Activated CD4-positive, alpha-beta T cell treated with anti-CD3 and anti-CD28 coated beads for 36 hours (primary cell): Measurements from ENCODE around the gene ATXN7L3. TPM values are rescaled to one million over a fixed set of nuclear protein-coding genes. Genes with fewer than 3 reads are reported as not detected.
A peak's percentile ranks its signal among the peaks of the same experiment; 100 is the strongest.

Experiments
- ATAC-seq: fragments of 200-7000 bp; cut with Tn5 transposase; one replicate; pipeline ENCODE4 v1.10.0; 2021; ENCODE audit warnings: mild to moderate bottlenecking, moderate library complexity
- CTCF ChIA-PET: fragments of 350-600 bp; sonication (Branson Sonifier 250); formaldehyde crosslinking; loops from one replicate; lab custom pipeline; 2021; ENCODE audit warnings: antibody characterized with exemption; lab: Charles Lee
- POLR2A ChIA-PET: fragments of 350-600 bp; sonication (Branson Sonifier 250); formaldehyde crosslinking; loops from one replicate; lab custom pipeline; 2021; ENCODE audit warnings: antibody characterized with exemption, inconsistent platforms; lab: Charles Lee
- DNase-seq: peaks from one replicate; pipeline ENCODE4 v3.0.0-alpha.2; 2020
- H3K27ac Mint-ChIP-seq: one replicate; pipeline ENCODE4 v1.8.0; 2021; ENCODE audit warnings: mixed read lengths
- H3K27me3 Mint-ChIP-seq: one replicate; pipeline ENCODE4 v1.8.0; 2021; ENCODE audit warnings: mixed read lengths
- H3K36me3 Mint-ChIP-seq: one replicate; pipeline ENCODE4 v1.8.0; 2021; ENCODE audit warnings: low read depth, mixed read lengths
- H3K4me1 Mint-ChIP-seq: one replicate; pipeline ENCODE4 v1.8.0; 2021; ENCODE audit warnings: mixed read lengths
- H3K4me3 Mint-ChIP-seq: one replicate; pipeline ENCODE4 v1.8.0; 2021; ENCODE audit warnings: mild to moderate bottlenecking, moderate library complexity, mixed read lengths
- H3K9me3 Mint-ChIP-seq: one replicate; pipeline ENCODE4 v1.8.0; 2021; ENCODE audit warnings: low read depth, mixed read lengths
- intact Hi-C, 2 experiments: fragments of 100-400 bp; cut with DNase I in 1 of 2; cut with micrococcal nuclease in 1 of 2; formaldehyde crosslinking; loops; one replicate each; pipeline versions ENCODE4 v1.14.2 to v1.15.1; 2022 to 2024; cut with DNase I, micrococcal nuclease
- total RNA-seq, 2 experiments: library from RNA; stranded (reverse); gene quantifications; one replicate each; pipeline ENCODE4 v1.2.3, GENCODE V29; 2021

Gene ATXN7L3
- total RNA-seq, 2 experiments from 2014 or later, result 66.3 to 70.6 TPM

GRCh38 chr17:44203731-44204440, 4.2 kb upstream of the ATXN7L3 start:
- CTCF ChIA-PET, result interaction anchor here (0.7 to 3.4 kb wide), 19 partner anchors 11 to 319 kb away, joined by 3 to 28 read pairs (median 4); partner anchors contain the start of genes GRN and TMUB2
- intact Hi-C loops, result loop anchor here (5.0 to 10.0 kb wide), 3 partner anchors 123 to 848 kb away; partner anchors contain the start of genes DCAKD (in 1 of the 2) and GPATCH8 (in 1 of the 2)
- no peak for ATAC-seq
- Mint-ChIP-seq H3K27ac (peak overlapping the region; percentile 56), H3K27me3 (no peaks in the 10 kb centered on the region), H3K4me3 (no peak overlapping the region), H3K9me3 (no peaks in the 10 kb centered on the region), H3K36me3 (peaks cover 24% of the 10 kb centered on the region), H3K4me1 (peaks cover 38% of the 10 kb centered on the region)
- POLR2A ChIA-PET, result interaction anchor here (0.6 kb wide), 2 partner anchors 944 to 1209 kb away, joined by 6 to 7 read pairs; partner anchors contain the start of gene HEXIM1
- peak; percentile 73 for DNase-seq

DNA sequence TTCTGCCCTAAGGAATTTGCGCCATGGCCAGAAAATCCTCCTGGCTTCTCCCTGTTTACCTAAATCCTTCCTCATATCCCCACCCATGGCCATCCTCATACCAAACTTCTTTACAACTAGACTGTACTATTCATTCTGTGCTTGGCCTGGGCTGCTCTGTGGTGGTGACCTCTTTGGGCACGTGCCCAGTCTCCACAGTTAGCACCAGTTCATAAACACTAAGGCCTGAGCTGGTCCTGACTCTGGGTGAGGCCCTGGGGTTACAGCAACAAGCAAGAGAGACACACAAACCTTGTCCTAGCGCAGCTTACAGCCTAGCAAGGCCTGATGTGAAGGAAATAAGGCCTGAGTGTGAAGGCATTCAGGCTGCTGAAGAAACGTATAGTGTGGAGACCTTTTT, 3.1 kb upstream of the ATXN7L3 start:
- H3K27ac Mint-ChIP-seq, result peak overlapping the region; percentile 20
- ATAC-seq (no peak), DNase-seq (no peak)
- no peaks in the 10 kb centered on the region for H3K27me3 Mint-ChIP-seq
- POLR2A ChIA-PET, result interaction anchor here (0.6 kb wide), 2 partner anchors 19 to 309 kb away, joined by 3 read pairs; no protein-coding TSS in a partner anchor
- H3K36me3 Mint-ChIP-seq, result peaks cover 16% of the 10 kb centered on the region
- H3K9me3 Mint-ChIP-seq, result no peaks in the 10 kb centered on the region
- H3K4me3 Mint-ChIP-seq, result no peak overlapping the region
- CTCF ChIA-PET, result interaction anchor here (1.9 to 3.4 kb wide), 5 partner anchors 14 to 142 kb away, joined by 7 to 28 read pairs (median 12); partner anchors contain the start of genes GRN and TMUB2
- peaks cover 36% of the 10 kb centered on the region for H3K4me1 Mint-ChIP-seq
- intact Hi-C loops, result loop anchor here (5.0 to 10.0 kb wide), 3 partner anchors 125 to 850 kb away; partner anchors contain the start of genes DCAKD (in 1 of the 2) and GPATCH8 (in 1 of the 2)

DNA sequence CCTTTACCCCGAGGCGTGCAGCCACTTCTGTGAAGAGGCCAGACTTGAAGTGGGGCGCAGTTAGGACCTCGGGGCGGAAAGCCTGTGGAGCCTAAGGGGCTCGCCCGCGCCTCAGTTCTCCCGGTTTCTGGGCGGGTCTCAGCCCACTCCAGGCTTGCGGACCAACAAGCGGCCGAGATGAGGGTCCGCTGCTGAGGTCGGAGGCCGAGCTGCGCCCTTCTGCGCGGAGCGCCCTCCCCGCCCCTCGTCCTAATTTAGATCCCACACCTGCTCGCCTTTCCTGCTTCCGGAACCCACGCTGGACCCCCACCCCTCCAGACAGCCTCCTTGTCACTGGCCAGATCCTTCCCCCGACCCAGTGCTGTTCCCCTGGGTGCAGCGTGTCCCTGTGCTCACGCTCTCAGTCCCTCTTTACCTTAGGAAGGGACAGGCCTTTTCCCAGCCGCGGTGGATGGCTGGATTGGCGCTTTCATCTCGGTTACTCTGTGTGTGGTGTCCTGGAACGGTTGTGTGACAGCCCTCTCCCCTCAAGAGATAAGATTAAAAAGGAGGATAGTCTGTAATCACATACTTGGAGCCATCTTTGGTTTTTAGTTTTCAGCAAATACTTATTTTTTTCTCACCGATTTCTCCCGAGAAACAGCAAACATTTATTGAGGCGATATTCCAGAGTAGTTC, 933 bp upstream of the ATXN7L3 start:
- DNase-seq (no peak), ATAC-seq (no peak)
- Mint-ChIP-seq H3K27ac (peak overlapping the region; percentile 94), H3K36me3 (peaks cover 12% of the 10 kb centered on the region), H3K9me3 (no peaks in the 10 kb centered on the region), H3K4me3 (peak overlapping the region; percentile 88), H3K4me1 (peaks cover 39% of the 10 kb centered on the region), H3K27me3 (no peaks in the 10 kb centered on the region)
- intact Hi-C loops, result loop anchor here (1.0 to 10.0 kb wide), 13 partner anchors 10 to 1030 kb away; partner anchors contain the start of genes GPATCH8 (in 2 of the 2), DCAKD (in 1 of the 2), G6PC3 (in 1 of the 2) and GRN (in 1 of the 2)
- CTCF ChIA-PET, result interaction anchor here (1.5 to 2.9 kb wide), 3 partner anchors 9 to 153 kb away, joined by 3 to 21 read pairs (median 7); partner anchors contain the start of gene TMUB2
- POLR2A ChIA-PET, result interaction anchor here (1.1 kb wide), 1 partner anchor 9 kb away, joined by 5 read pairs; no protein-coding TSS in a partner anchor

DNA sequence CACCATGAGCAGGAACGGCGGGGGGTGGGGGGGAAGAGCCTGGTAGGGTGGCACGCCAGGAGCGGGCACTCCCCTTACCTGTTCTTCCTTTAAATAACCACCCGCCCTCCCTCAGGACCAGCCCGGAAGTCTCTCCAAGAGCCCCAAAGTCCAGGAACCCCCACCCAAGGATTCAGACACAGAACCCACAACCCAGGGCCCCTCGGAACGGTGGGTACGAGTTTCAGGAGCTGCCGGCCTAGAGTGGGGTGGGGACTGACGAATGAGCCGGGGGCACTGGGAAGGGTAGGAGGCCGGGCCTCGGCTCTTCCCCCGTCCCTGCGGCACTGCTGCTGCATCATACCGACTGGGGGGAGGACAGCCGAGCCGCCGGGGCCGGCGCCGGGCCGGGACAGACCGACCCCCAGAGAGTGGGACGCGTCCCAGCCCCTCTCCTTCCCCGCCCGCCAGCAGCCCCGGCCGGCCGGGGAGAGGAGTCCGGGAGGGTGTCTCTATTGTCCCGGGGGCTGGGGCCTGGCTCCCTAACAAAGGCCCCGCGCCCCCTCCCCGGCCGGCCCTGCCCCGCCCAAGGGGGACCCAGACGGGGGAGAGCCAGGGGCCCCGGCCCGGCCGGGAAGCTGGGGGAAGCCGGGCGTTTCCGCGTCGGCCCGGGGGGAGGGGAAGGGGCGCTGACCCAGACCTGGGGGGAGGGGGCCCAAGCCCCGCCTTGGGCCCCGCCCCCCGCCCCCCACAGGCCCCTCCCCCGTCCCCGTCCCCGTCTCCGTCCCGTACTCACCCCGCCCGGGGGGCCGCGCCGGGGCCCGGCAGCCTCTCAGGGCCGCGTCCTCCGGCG, 747 bp downstream of the ATXN7L3 start:
- Mint-ChIP-seq H3K9me3 (no peaks in the 10 kb centered on the region), H3K27ac (peak overlapping the region; percentile 83), H3K4me3 (peak overlapping the region; percentile 83), H3K36me3 (peaks cover 17% of the 10 kb centered on the region), H3K4me1 (peaks cover 32% of the 10 kb centered on the region), H3K27me3 (no peaks in the 10 kb centered on the region)
- intact Hi-C loops, result loop anchor here in 1 of 2 experiments (1.0 kb wide), 1 partner anchor 13 kb away; the partner anchor contains the start of gene TMUB2
- ChIA-PET POLR2A (interaction anchor here (0.9 to 1.4 kb wide), 2 partner anchors 10 to 13 kb away, joined by 3 to 4 read pairs; partner anchors contain the start of gene TMUB2), CTCF (interaction anchor here (0.6 to 1.7 kb wide), 3 partner anchors 10 to 99 kb away, joined by 3 to 8 read pairs (median 6); partner anchors contain the start of gene TMUB2)
- ATAC-seq, result peak; percentile 15
- DNase-seq, result peak; percentile 77

GRCh38 chr17:44197980-44198720, 1.5 kb downstream of the ATXN7L3 start:
- DNase-seq, result peak; percentile 66
- Mint-ChIP-seq H3K4me3 (peak overlapping the region; percentile 83), H3K4me1 (peaks cover 24% of the 10 kb centered on the region), H3K9me3 (no peaks in the 10 kb centered on the region), H3K27ac (peak overlapping the region; percentile 83), H3K27me3 (no peaks in the 10 kb centered on the region), H3K36me3 (peaks cover 19% of the 10 kb centered on the region)
- intact Hi-C loops, result no loop called here
- ChIA-PET CTCF (interaction anchor here (0.6 to 1.7 kb wide), 5 partner anchors 9 to 98 kb away, joined by 3 to 8 read pairs (median 6); partner anchors contain the start of gene TMUB2), POLR2A (interaction anchor here (0.9 to 1.4 kb wide), 4 partner anchors 9 to 75 kb away, joined by 3 to 4 read pairs (median 4); partner anchors contain the start of genes HDAC5 and TMUB2)
- peak; percentile 27 for ATAC-seq

DNA sequence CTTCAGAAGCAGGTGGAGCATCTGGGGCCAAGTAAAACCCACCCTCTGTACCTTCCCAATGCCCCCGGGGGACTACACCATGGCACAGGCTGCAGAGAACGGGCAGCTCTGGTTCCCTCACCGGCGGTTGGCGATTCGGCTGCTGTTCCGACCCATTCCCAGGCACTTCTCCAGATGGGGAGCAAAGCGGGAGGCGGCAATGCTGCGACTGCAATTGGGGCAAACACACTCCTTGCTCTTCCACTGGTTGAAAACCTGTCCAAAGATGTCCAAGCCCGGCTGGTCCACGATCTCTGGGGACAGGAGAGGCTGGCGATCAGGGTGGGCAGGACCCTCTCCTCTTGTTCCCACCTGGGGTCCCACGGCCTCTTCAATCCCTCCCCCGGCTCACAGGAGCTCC, 2.6 kb downstream of the ATXN7L3 start:
- Mint-ChIP-seq H3K4me3 (no peak overlapping the region), H3K27me3 (no peaks in the 10 kb centered on the region)
- POLR2A ChIA-PET, result interaction anchor here (0.8 to 1.1 kb wide), 3 partner anchors 13 to 565 kb away, joined by 3 to 4 read pairs (median 3); partner anchors contain the start of gene HDAC5

GRCh38 chr17:44193326-44194084, 6.2 kb downstream of the ATXN7L3 start:
- H3K36me3 Mint-ChIP-seq, result peaks cover 30% of the 10 kb centered on the region
- intact Hi-C loops, result no loop called here
- POLR2A ChIA-PET, result no interaction called here
- no peaks in the 10 kb centered on the region for H3K9me3 Mint-ChIP-seq
- ATAC-seq, result no peak
- no peak overlapping the region for H3K4me3 Mint-ChIP-seq
- no peak overlapping the region for H3K27ac Mint-ChIP-seq
- H3K4me1 Mint-ChIP-seq, result peaks cover 14% of the 10 kb centered on the region
- no peaks in the 10 kb centered on the region for H3K27me3 Mint-ChIP-seq
- no peak for DNase-seq
- CTCF ChIA-PET, result interaction anchor here (0.7 kb wide), 1 partner anchor 250 kb away, joined by 3 read pairs; no protein-coding TSS in a partner anchor

More for the DNA sequence above, 2.6 kb downstream of the ATXN7L3 start:
- Mint-ChIP-seq H3K9me3 (no peaks in the 10 kb centered on the region), H3K4me1 (peaks cover 21% of the 10 kb centered on the region), H3K27ac (no peak overlapping the region), H3K36me3 (peaks cover 19% of the 10 kb centered on the region)
- intact Hi-C loops, result no loop called here
- CTCF ChIA-PET, result interaction anchor here (1.3 to 1.7 kb wide), 3 partner anchors 8 to 13 kb away, joined by 4 to 8 read pairs (median 8); no protein-coding TSS in a partner anchor
- no peak for ATAC-seq
- DNase-seq, result no peak

DNA sequence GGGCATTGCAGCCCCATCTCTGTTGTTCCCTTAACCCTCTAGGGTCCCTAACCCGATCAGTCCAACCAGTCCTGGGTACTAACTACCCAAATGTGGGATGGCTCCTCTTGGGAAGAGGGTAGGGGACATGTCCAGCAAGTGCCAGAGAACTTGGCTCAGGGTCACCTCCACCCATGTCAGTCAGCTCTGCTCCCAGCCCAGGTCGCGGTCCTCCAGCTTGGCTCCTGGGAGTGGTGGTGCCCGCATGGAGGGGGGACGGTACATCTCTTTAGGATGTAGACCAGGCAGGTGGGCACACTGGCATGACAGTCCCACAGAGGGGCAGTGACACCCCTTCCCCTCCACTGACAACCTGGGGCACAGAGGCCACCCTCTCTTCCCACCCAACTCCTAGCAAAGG, 6.9 kb downstream of the ATXN7L3 start:
- peak overlapping the region; percentile 25 for H3K27ac Mint-ChIP-seq
- POLR2A ChIA-PET, result no interaction called here
- ATAC-seq (no peak), DNase-seq (no peak)
- H3K9me3 Mint-ChIP-seq, result no peaks in the 10 kb centered on the region
- no peak overlapping the region for H3K4me3 Mint-ChIP-seq
- CTCF ChIA-PET, result no interaction called here
- intact Hi-C loops, result no loop called here
- no peaks in the 10 kb centered on the region for H3K27me3 Mint-ChIP-seq
- H3K4me1 Mint-ChIP-seq, result peaks cover 14% of the 10 kb centered on the region
- peaks cover 27% of the 10 kb centered on the region for H3K36me3 Mint-ChIP-seq

DNA sequence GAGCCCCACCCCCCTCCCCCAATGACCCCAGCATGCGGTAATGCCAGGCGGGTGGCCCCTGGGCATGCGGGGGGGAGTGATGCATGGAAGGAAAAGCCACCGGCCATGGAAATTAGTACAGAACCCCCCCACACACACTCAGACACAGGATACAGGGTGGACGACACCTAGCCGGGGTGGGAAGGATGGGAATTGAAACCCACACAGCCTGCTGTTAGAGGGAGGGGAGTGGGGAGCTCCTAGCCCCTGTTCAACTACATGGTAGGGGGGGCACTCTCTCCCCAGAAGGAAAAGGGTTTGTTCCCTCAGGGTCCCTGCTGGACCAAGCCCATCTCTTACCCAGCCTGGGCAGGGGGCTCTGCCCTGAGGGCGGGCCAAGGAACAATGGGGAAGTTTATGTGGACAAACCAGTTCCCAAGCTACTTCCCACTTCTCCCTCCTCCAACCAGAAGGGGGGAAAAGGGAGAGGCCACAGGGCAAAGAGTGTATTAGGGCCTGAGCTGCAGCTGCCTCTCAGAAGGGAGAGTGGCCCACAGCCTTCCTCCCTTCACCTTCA, 7.7 kb downstream of the ATXN7L3 start:
- Mint-ChIP-seq H3K9me3 (no peaks in the 10 kb centered on the region), H3K27me3 (no peaks in the 10 kb centered on the region), H3K4me1 (peaks cover 12% of the 10 kb centered on the region), H3K4me3 (no peak overlapping the region), H3K36me3 (peaks cover 22% of the 10 kb centered on the region), H3K27ac (no peak overlapping the region)
- ATAC-seq, result no peak
- intact Hi-C loops, result no loop called here
- POLR2A ChIA-PET, result interaction anchor here (0.6 kb wide), 1 partner anchor 34 kb away, joined by 8 read pairs; no protein-coding TSS in a partner anchor
- DNase-seq, result no peak
- CTCF ChIA-PET, result interaction anchor here (0.5 kb wide), 1 partner anchor 478 kb away, joined by 6 read pairs; no protein-coding TSS in a partner anchor
